Measurements from ENCODE around the gene MTMR6.

Gene MTMR6

DNA sequence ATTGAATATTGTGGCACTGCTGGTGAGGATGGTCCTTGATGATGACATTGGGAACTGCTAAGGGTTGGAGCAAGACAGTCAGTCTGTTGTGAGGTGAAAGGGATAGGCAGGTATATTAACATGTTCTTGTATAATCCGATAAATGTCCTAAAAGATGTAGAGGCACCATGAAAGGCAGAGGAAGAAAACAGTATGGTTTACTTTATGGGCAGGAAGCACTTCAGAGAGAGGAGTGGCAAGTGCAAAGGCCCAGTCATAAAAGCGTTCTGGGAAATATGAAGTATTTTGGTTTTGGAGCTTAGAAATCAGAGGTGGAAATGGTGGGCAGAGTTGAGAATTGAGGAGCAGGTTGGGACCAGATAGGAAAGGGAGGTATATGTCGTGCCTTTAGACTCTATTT is 23.6 kb upstream of the MTMR6 start:
- DNase-seq (ENCODE audit: low read depth in 2 of 2) = no peak
- no peak overlapping the region for H3K4me3 ChIP-seq (replicated peaks in 1 of 2; ENCODE audit: low read depth in 2 of 2, low read length in 2 of 2)
- TF ChIP-seq, protein P1, sequence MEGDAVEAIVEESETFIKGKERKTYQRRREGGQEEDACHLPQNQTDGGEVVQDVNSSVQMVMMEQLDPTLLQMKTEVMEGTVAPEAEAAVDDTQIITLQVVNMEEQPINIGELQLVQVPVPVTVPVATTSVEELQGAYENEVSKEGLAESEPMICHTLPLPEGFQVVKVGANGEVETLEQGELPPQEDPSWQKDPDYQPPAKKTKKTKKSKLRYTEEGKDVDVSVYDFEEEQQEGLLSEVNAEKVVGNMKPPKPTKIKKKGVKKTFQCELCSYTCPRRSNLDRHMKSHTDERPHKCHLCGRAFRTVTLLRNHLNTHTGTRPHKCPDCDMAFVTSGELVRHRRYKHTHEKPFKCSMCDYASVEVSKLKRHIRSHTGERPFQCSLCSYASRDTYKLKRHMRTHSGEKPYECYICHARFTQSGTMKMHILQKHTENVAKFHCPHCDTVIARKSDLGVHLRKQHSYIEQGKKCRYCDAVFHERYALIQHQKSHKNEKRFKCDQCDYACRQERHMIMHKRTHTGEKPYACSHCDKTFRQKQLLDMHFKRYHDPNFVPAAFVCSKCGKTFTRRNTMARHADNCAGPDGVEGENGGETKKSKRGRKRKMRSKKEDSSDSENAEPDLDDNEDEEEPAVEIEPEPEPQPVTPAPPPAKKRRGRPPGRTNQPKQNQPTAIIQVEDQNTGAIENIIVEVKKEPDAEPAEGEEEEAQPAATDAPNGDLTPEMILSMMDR (IDR thresholded peaks at IDR 0.05; ENCODE audit: low read depth, low read length) = no peak

- DNase-seq (ENCODE audit: low read depth in 2 of 2) = no peak
- H3K4me3 ChIP-seq (replicated peaks in 1 of 2; ENCODE audit: low read depth in 2 of 2, low read length in 2 of 2) = no peak overlapping the region
- TF ChIP-seq, protein P1 (IDR thresholded peaks at IDR 0.05; ENCODE audit: low read depth, low read length) = no peak
Observed at GRCh38 chr13:25306671-25307464, 19.6 kb upstream of the MTMR6 start.

DNA sequence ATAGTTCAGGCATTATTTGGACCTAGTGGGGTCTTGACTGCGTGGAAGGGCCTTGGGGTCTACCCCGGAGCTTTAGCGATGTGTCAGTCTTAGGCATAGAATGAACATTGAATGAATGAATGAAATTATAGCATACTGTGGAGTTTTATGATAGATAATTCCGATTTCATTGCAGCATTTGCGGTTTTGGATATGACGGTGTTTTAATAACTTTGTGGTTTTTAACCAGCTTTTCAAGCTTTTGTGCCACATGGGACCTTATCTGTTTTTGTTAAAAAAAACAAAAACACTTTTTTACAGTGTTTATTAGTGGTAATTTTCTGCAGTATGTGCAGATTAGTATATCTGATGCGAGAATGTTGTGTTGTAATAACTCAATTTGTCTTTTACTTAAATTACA is 14.8 kb upstream of the MTMR6 start:
- DNase-seq (ENCODE audit: low read depth in 2 of 2) = no peak
- TF ChIP-seq, protein P1 (IDR thresholded peaks at IDR 0.05; ENCODE audit: low read depth, low read length) = no peak

DNA sequence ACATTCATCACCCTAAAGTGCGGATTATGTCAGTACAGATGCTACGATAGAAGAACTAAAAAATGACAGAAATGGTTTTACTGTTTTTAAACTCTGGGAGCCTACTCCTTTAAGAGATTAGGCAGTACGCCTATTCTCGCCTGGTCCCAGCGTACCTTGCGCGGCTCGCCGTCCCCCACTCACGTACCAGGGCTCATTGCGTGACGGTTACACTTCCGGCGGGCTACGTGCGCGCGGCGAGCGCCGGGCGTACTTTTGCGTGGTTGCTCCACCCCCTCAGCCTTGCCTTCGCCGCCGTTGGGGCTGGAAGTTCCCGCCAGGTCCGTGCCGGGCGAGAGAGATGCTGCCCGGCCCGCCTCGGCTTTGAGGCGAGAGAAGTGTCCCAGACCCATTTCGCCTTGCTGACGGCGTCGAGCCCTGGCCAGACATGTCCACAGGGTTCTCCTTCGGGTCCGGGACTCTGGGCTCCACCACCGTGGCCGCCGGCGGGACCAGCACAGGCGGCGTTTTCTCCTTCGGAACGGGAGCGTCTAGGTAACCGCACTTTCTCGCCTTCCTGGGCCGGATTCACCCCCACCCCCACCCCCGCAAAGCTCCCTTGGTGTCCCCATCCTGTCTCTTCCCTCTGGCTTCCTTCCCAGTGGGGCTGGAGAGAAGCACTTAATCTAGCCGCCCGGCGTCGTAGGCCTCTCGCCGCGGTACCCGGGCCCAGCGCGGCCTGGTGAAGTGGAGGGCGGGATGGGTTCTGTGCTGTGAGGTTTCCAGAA is 14.2 kb upstream of the MTMR6 start, which contains the start of gene NUP58:
Gene NUP58 (plus strand): TSS at position 279 of the 767 bp plus-strand sequence. CDS start 149 bp downstream, at position 428.
- peak within 1 kb of the TSS; percentile 88 to 92 for H3K4me3 ChIP-seq (replicated peaks in 1 of 2; ENCODE audit: low read depth in 2 of 2, low read length in 2 of 2)
- TF ChIP-seq, protein P1 (IDR thresholded peaks at IDR 0.05; ENCODE audit: low read depth, low read length) = no peak
- DNase-seq (ENCODE audit: low read depth in 2 of 2) = peak; percentile 96

More for the DNA sequence above, 14.8 kb upstream of the MTMR6 start:
- H3K4me3 ChIP-seq (replicated peaks in 1 of 2; ENCODE audit: low read depth in 2 of 2, low read length in 2 of 2) = peak overlapping the region; percentile 88 to 92

DNA sequence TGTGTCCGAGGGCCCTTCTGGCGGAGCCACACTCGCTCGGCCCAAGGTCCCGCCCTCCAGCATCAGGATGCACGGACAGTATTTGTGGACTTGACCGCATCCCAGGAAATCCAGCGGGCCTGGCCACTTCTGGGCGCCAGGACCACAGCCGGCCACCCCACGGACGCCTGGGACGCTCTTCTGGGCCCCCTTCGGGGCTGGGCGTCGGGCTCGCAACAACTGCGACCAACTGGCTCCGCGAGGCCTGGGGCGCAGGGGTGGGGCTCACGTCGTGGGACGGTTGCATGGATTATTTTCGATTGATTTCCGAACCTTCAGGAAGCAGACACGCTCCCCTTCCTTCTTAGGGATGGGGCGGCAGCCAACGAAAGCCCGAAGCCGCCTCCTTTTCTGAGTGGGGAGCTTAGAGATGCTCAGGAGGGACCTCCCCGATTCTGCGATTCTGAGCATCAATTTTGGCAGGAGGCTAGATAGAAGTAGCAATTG is 13.6 kb upstream of the MTMR6 start:
- TF ChIP-seq, protein P1 (IDR thresholded peaks at IDR 0.05; ENCODE audit: low read depth, low read length) = no peak
- DNase-seq (ENCODE audit: low read depth in 2 of 2) = no peak
- peak overlapping the region; percentile 88 to 92 for H3K4me3 ChIP-seq (replicated peaks in 1 of 2; ENCODE audit: low read depth in 2 of 2, low read length in 2 of 2)

DNA sequence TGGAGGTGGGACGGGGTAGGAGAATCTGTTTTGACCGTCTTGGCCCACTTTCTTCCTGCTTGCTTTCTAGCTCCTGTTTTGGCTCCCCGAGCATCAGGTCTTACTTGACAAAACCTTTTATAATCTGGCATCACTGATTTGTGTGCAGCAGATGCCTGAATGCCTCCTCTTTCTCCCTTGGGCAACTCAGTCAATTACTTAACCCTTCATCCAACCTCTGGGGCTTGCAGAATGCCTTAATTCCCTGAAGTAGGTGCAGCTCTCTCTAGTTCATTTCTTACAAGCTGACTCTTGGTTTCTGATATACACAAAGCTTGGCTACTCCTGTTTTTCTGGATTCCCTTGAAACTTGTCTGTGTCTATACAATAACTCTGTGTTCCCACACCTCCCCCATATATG is 8.4 kb upstream of the MTMR6 start:
- TF ChIP-seq, protein P1 (IDR thresholded peaks at IDR 0.05; ENCODE audit: low read depth, low read length) = no peak
- DNase-seq (ENCODE audit: low read depth in 2 of 2) = no peak

More for the DNA sequence above, 8.4 kb upstream of the MTMR6 start:
- no peak overlapping the region for H3K4me3 ChIP-seq (replicated peaks in 1 of 2; ENCODE audit: low read depth in 2 of 2, low read length in 2 of 2)
